GM06990 (cell line): ENCODE measurements around the gene SATB2.

Source experiments
- DNase-seq: peaks from one replicate; pipeline ENCODE4 v3.0.0-alpha.2; 2011; ENCODE audit not compliant: insufficient read length; ENCODE audit errors: extremely low read depth
- H3K27me3 ChIP-seq: replicated peaks from 2 replicates; pipeline ENCODE4 v1.6.0; 2011; ENCODE audit warnings: low read length; ENCODE audit not compliant: control insufficient read depth, insufficient read depth
- H3K36me3 ChIP-seq: 2 replicates; pipeline ENCODE4 v1.5.1; 2011; ENCODE audit warnings: low read length; ENCODE audit not compliant: control insufficient read depth, insufficient read depth
- H3K4me3 ChIP-seq: replicated peaks from 2 replicates; pipeline ENCODE4 v1.5.1; 2011; ENCODE audit warnings: low read depth, mild to moderate bottlenecking, control low read depth, low read length
- TF ChIP-seq, protein P1 (sequence below): IDR thresholded peaks from 2 replicates; pipeline ENCODE4 v1.5.1; 2011; ENCODE audit warnings: low read length, control low read depth, mild to moderate bottlenecking, inconsistent platforms; ENCODE audit not compliant: insufficient read depth, poor library complexity, severe bottlenecking

Gene SATB2

GRCh38 chr2:199381531-199381930, 76.2 kb downstream of the SATB2 start:
- TF ChIP-seq, protein P1, sequence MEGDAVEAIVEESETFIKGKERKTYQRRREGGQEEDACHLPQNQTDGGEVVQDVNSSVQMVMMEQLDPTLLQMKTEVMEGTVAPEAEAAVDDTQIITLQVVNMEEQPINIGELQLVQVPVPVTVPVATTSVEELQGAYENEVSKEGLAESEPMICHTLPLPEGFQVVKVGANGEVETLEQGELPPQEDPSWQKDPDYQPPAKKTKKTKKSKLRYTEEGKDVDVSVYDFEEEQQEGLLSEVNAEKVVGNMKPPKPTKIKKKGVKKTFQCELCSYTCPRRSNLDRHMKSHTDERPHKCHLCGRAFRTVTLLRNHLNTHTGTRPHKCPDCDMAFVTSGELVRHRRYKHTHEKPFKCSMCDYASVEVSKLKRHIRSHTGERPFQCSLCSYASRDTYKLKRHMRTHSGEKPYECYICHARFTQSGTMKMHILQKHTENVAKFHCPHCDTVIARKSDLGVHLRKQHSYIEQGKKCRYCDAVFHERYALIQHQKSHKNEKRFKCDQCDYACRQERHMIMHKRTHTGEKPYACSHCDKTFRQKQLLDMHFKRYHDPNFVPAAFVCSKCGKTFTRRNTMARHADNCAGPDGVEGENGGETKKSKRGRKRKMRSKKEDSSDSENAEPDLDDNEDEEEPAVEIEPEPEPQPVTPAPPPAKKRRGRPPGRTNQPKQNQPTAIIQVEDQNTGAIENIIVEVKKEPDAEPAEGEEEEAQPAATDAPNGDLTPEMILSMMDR, result no peak
- H3K4me3 ChIP-seq, result no peak overlapping the region
- no peaks in the 10 kb centered on the region for H3K27me3 ChIP-seq
- H3K36me3 ChIP-seq, result no peaks in the 10 kb centered on the region
- no peak for DNase-seq

DNA sequence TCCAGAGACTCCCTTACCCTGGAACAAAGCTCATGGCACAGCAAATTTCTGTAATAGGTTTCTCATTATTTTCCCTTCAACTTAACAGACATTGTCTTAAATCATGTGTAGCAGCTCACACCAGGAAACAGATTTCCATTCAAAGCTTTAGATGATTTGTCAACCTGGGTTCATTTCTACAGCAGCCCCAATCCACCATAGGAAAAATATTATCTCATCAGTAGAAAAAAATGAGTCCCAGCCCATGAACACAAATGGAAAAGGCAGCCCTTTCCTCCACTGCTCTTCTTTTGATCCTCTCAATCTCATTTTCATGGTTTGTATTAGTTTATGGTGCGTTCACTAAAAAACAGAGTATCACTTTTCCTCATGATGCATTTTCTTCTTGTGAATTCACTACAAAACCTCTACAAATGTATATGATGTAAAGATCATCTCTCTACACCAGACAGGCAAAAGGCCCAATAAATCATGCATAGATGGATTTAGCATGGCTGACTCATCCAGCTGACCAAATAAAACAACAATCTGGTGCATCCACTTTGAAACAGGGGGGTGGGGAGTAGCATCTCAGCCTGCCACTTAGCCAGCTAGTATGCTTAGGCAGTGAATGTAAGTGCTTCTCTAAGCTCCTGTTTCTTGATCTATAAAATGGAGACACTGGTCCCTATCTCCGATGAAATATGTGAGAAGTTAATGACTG, 78.6 kb downstream of the SATB2 start:
- Histone ChIP-seq H3K27me3 (no peaks in the 10 kb centered on the region), H3K4me3 (no peak overlapping the region), H3K36me3 (no peaks in the 10 kb centered on the region)
- TF ChIP-seq, protein P1, result no peak
- DNase-seq, result no peak

DNA sequence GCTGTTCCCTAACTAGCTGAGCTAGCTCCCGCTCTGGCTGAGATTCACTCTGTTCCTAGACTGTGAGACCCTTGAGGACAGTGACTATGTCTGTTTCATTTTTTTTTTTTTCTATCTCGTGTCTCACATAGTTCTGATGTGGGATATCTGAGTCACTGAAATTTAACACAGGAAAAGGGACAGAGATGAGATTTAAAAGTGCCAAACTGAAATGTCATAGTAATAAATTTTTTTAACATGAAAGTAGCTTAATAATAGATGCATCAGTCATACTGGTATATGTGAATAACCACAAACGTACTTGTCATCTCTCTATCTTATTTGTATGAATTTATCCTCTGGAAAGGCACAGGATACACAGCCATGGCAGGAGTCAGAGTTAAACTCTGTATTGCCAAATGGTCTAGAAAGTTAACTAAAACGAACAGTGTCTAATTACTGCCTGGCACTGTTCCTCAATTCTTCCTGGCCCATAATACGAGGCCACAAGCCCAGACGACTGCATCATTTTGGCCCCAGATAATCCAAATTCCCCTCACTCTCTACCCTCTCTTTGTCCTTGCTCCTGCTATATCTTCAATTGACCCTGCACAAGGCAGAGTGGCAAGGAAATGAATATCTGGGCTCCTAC, 87.5 kb downstream of the SATB2 start:
- DNase-seq, result no peak
- TF ChIP-seq, protein P1, result no peak
- Histone ChIP-seq H3K27me3 (no peaks in the 10 kb centered on the region), H3K4me3 (no peak overlapping the region), H3K36me3 (no peaks in the 10 kb centered on the region)

DNA sequence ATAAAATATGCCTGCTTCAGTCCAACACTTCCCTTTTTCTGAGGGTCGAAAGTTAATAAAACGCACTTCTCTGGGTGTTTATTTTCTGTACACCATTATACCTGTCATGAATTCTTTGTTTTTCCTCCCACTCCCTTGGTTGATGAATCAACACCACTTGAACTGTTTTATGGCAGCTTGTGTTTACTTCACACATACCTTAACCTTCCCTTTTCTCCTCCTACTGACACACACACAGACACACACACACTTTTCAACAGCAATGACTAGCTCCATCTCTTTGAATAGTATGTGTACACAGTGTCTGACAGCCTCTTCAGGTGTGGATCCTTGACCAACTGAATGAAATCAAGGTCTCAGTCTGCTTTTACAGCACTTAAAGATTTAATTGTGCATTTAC, 91.3 kb downstream of the SATB2 start:
- H3K27me3 ChIP-seq, result no peaks in the 10 kb centered on the region
- H3K36me3 ChIP-seq, result no peaks in the 10 kb centered on the region
- TF ChIP-seq, protein P1, result no peak
- no peak for DNase-seq
- no peak overlapping the region for H3K4me3 ChIP-seq

- TF ChIP-seq, protein P1, result no peak
- DNase-seq, result no peak
- no peaks in the 10 kb centered on the region for H3K27me3 ChIP-seq
- no peaks in the 10 kb centered on the region for H3K36me3 ChIP-seq
- H3K4me3 ChIP-seq, result no peak overlapping the region
These were observed 93.6 kb downstream of the SATB2 start for GRCh38 chr2:199364153-199364552.
